Amniotic stem cell (primary cell): Measurements from ENCODE around the gene TENT5C.

ENCODE experiments used
- DNase-seq: peaks from one replicate; lab custom pipeline; 2025; lab: John Stamatoyannopoulos, UW

Gene TENT5C

DNA sequence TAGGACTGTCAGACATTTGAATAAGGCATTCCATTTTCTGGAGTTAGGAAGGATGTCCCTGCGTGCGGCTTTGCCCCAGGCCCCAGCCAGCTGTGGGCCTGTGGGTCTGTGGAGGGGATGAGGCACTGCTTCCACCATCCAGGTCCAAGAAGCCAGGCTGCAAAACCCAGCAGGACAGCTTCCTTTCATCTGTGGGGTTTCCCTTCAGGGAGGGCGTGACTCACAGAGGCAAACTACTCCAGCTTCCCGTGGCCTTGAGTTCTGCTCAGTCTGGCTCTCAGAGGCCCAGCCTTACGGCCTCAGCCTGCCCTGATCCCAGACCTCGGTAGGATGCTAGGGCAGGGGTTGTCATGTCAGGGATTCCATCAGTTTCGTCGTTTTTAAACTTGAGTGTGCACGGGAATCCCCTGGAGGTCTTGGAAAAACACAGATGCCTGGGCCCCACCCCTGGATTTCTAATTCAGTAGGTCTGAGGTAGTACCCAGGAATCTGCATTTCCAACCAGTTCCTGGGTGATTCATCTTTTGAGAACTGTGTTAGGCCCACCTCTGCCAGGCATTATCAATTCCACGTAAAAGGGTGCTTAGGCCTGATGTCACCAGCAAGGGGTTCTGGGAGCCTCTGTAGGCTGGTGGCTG is 32.3 kb upstream of the TENT5C start:
- no peak for DNase-seq

GRCh38 chr1:117574161-117574835 is 31.6 kb upstream of the TENT5C start:
- no peak for DNase-seq

DNA sequence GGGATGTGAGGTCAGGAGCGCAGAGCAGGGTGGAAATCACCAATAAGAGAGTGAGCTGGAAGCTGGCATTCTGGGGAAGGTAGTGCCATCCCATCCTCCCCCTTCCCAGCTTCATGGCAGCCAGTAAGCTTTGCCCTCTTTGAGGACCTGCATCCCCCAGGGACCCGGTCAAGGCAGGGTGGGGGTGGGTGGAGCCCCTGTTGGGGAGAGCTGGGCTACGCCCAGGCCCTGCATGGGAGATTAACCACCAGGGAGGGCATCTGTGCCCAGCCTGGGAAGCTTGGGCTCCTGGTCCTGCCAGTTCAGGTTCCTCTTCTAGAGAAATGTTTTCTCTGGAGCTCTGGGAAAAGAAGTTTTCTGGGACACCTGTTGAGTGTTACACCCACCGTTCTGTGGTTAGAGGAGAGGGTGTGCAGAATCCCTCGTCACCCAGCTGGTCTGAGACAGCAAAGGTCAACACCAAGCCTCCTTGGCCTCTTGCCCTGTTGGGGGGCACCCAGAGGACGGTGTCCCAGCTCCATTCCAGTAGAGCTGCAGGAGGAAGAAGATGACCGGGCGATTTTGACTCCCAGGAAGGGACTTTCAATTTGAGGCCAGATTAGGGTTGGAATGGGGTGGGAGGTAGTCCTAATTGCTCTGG is 30.1 kb upstream of the TENT5C start:
- DNase-seq, result no peak

- DNase-seq, result no peak
These were observed 29.6 kb upstream of the TENT5C start for GRCh38 chr1:117576236-117576635.

GRCh38 chr1:117577191-117577885 is 28.5 kb upstream of the TENT5C start:
- no peak for DNase-seq

GRCh38 chr1:117578466-117578865 is 27.4 kb upstream of the TENT5C start:
- no peak for DNase-seq

DNA sequence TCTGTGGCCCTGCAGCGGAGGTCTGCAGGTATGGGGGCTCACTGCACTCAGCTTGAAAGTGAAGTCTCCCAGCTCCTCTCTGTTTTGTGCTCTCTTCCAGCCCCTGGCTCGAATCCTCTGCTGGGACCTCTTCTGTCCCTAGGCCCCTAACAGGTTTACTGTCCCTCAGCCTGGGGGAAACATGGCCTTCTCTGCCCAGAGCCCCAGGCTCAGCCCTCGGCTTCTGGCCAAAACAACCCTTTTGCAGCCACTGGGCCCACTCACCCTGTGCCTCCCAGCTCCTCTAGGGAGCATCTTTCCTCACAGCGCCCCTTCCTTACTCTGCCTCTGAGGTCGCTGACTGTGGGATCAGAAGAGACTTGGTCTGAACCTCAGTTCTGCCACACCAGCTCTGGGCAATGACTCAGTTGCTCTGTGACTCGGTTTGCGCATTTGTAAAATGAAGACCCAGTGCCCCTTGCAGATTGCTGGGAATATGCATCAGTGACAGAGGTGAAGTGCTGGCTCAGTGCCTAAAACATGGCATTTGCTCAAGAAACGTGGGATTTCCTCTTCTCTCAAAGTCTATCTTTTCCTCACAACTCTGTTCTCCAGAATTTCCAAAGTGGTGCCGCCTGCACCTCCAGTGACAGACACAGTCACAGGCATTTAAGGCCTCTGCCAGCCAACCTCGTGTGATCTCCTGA is 26.5 kb upstream of the TENT5C start:
- no peak for DNase-seq

DNA sequence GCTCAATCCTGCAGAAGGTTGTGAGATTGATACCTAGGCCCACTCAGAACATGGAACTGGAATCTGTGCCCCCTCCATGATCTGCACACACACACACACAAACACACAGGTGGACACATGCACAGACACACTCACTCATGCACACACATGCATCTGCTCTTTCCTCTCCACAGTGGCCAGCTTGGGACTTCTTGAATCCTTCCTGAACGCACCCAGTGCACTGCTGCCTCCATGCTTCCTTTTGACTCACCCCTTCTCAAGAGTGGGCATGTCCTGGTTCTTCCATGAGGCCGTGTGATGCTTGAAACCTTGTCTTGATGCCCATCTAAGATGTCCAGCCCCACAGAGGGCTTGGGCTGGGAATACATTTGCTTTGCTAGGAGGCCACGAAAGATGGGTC is 25.4 kb upstream of the TENT5C start:
- DNase-seq, result no peak

DNA sequence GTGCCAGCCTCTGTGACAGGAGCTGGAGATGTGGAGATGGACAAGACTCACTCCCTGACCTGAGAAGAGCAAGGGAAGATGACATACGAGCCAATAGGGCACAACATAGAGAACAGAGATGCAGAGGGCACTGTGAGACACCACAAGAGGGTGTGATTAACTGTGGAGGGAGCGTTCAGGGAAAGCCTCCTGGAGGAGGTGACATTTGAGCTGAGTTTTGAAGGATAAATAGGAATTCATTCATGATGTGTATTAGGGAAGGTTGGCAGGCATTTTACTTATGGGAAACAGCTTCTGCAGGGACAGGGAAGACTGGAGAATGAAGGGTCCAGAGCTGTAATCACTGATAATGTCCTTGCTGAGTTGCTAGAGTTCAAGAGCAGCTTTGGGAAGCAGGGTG is 25.0 kb upstream of the TENT5C start:
- DNase-seq, result no peak

DNA sequence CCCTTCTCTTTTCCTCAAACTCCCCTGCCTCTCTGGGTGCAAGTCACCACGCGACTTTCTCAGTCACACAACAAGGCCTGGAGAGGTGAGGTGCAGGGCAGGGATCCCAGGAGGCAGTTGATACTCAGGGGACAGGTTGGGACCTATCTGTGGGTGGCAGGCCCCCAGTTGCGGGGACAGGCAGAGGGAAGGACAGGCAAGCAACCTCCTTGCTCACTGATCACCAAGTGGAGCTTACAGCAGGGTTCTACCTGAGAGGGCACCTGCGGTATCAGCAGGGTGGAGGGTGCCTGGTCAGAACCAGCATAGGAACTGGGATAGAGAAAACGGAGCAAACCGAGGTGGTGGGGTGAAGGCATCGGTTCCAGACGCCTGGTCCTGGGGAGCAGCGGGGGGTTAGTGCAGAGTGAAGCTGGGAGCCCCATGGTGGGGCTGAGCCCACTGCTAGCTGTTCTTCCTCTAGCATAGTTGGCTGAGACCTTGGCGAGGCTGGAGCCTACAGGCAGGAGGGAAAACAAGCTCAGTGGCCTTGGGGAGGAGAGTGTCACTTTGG is 24.4 kb upstream of the TENT5C start:
- no peak for DNase-seq

DNA sequence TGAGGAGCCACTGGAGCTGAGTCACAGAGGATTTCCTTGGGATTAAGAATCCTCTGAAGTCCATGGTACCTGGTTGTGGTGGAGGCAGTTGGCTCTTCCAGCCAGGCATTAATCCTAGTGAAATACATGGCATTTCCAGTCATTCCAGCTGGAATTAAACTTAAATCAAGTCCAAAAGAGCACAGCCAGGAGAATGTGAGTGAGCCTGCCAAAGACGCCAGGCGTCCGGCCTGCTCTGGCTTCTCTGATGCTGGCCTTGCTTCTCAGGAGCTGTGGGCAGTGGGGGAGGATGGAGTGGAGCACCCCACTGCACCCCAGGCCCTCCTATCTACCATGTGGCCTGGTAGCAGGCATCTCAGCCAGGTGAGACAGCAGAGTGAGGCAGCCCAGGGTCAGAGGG is 23.4 kb upstream of the TENT5C start:
- DNase-seq, result no peak

- DNase-seq, result no peak
These were observed 22.6 kb upstream of the TENT5C start for GRCh38 chr1:117583247-117583646.

GRCh38 chr1:117584181-117584580 is 21.7 kb upstream of the TENT5C start:
- DNase-seq, result no peak

- no peak for DNase-seq
These were observed 20.8 kb upstream of the TENT5C start for GRCh38 chr1:117585086-117585485.

- DNase-seq, result no peak
These were observed 19.5 kb upstream of the TENT5C start for GRCh38 chr1:117586337-117586736.

- DNase-seq, result no peak
These were observed 18.9 kb upstream of the TENT5C start for GRCh38 chr1:117586747-117587498.

DNA sequence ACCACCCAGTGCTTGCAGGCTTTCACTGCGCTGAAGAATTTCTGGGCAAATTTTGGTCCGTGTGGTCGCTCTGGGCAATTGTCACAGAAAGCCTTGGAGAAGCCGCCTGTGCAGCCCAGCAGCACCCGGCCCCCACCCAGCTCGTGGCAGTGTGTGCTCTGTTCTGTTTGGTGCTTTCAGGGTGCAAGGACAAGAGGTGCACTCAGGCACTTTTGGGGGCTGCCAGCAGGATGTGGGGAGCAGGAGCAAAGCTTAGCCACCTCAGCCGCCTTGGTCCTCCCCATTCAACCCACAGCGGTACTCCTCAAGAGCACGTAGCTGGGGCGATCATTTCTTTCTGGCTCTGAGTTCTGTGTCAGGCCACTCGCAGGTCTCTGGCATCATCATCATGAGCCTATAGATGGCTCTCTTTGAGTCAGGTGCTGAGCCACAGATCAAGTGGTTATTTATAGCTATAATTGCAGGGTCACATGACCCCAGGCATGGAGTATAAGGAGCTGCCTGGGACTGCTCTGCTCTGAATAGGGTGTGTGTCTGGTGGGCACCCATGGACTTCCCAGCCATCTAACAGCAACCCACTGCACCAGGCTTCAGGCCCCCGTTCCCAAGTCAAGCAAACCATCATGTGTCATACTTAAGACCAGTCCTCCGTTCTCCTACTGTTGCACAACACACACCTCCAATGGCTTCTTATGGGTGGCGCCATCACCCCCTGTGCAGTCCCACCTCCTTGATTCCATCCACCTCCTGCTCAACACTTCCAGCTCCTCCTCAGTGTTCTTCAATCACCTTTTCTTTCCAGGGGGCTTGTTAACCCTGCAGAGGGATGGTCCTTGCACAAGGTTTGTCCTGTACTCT is 18.1 kb upstream of the TENT5C start:
- no peak for DNase-seq

DNA sequence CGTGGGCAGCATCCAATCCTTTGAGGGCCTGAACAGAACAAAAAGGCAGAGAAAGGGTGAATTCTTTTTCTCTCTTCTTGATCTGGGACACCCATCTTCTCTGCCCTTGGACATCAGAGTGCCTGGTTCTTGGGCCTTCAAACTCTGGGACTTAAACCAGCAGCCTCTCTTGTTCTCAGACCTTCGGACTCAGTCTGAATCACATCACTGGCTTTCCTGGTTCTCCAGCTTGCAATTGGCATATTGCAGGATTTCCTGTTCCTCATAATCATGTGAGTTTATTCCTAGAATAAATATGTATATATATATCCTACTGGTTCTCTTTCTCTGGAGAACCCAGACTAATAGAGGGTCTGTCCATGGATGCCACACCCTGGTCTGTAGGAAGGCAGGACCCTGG is 16.3 kb upstream of the TENT5C start:
- DNase-seq, result no peak

DNA sequence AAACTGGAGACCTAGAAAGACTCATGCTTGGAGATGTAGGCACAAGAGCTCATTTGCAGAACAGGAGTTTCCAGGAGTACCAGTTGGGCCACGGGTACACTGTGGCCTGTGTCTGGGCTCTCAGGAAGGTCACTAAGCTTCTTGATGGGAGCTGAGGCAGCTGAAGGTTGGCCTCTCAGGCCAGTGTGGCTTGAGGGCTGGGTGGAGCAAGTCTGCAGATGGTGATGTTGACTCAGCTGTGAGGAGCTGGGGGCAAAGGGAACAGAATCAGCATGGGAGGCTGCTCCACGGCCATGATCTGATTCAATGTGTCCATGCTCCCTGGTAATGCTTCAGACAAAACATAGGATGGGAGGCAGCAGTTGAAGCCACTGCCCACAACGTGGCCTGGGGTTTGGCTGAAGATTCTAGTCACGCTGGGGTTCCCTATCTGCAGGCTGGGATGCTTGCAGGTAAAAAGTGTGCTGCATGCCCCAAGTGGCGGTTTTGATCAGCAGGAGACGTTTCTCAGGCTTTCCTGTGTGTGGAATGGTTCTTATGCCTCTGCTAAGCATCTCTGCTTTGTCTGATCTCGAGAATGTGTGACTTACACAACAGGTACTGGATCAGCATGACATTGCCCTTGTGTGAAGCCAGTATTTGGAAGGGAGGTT is 15.4 kb upstream of the TENT5C start:
- DNase-seq, result no peak

DNA sequence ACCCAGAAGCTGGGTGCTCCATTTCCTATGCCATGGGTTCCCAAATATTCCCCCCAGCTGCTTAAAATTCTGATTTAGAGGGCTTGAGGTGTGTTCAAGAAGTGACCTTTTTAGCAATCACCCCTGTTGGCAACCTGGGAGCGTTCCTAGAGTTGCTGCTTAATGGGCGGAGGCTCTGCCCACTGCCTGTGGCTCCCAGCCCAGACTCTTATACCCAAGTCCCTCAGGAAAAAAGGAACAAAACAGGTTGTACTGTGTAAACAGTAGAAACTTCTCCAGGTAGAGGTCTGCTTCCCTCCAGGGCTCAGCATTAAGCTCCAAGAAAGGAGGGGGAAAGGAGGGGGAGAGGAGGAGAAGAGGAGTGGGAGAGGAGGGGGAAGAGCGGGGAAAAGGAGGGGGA is 14.6 kb upstream of the TENT5C start:
- no peak for DNase-seq
